CD4-positive, alpha-beta T cell treated with Interleukin-17A for 4 hours (primary cell): ENCODE data around the gene GRM5.
A peak's percentile ranks its signal among the peaks of the same experiment; 100 is the strongest.
"Not testable (repeated sequence)": the region's sequence is repeated elsewhere in the genome, so short reads cannot be mapped to it uniquely, and the experiment has no call there.

Experiments used
- DNase-seq: peaks from one replicate; pipeline ENCODE4 v3.0.0-alpha.2; 2020; ENCODE audit warnings: mixed read lengths

Gene GRM5

DNA sequence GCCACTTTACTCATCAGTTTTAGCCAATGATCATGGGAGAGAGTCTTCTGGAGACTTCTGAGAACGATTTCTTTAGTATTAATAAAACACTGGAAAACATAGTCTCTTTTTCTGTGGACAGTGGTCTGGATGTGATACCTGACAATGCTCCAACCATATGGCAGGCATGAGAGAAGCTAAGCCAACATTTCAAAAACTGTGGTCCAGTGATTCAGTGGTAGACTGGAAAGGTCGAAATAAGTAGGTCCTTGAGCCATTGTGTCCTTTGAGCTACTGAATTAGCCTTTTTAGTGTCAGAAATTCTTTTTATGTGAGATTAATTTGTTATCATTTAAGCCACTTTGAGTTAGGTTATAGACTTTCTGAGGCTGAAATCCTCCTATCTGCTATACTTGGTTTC lies 530.5 kb downstream of the GRM5 start:
- DNase-seq = no peak

- DNase-seq = not testable (repeated sequence)
Measured at GRCh38 chr11:88534706-88535105, 531.1 kb downstream of the GRM5 start.

- DNase-seq = no peak
Measured at GRCh38 chr11:88534185-88534584, 531.6 kb downstream of the GRM5 start.

- DNase-seq = no peak
Measured at GRCh38 chr11:88533001-88533400, 532.8 kb downstream of the GRM5 start.

- DNase-seq = no peak
Measured at GRCh38 chr11:88531831-88532230, 534.0 kb downstream of the GRM5 start.

- no peak for DNase-seq
Measured at GRCh38 chr11:88529426-88529825, 536.4 kb downstream of the GRM5 start.

GRCh38 chr11:88523386-88524071 lies 542.3 kb downstream of the GRM5 start:
- no peak for DNase-seq

DNA sequence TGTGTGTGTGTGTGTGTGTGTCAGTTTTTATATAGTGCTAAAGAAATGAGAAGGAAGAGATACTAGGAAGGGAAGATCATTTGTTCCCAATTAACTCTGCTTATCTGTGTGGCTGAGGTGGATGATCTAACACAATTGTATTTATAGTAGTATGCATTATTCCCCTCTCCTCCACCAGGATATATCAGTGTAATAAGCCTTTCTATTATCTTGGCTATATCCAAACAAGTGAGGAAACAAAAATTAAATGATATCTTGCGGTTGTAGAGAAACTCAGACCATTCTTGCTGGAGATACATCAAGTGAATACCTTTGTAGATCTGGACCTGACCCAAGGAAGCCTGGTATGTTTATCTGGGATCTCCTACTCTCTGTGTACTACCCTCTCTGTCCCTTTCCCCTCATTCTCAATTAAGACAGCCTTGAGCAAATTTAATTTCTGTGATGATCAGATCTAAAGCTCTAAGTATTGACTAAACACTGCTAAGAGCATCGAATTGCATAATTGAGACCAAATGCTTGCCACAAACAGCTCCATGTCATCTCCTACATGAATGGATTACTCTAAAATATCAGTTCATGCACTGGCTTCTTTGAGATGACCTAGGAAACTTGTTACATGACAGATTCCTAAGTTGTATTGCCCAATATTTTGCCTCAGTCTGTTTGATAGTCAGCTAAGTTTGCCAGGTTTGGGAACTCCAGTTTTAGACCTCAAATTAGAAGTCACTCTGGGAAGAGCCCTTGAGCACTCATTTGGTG lies 543.0 kb downstream of the GRM5 start:
- no peak for DNase-seq

DNA sequence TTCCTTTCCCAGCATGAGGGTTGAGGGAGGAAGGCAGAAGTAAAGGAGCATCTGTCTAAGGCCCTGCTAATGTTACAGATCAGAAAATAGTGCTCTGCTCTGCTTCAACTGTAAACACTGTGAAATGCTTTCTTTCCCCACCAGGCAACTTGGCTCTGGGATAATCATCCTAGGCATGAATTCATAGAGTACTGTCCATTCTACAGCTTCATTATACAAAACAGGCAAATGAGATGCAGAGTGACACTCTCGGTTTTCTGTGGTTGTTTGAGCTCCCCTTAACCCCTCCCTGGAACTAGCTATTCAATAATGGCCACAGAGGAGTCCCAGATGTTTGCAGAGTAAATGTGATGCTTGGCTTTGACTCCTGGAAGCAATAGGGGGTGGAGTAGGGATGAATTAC lies 544.0 kb downstream of the GRM5 start:
- DNase-seq = no peak

DNA sequence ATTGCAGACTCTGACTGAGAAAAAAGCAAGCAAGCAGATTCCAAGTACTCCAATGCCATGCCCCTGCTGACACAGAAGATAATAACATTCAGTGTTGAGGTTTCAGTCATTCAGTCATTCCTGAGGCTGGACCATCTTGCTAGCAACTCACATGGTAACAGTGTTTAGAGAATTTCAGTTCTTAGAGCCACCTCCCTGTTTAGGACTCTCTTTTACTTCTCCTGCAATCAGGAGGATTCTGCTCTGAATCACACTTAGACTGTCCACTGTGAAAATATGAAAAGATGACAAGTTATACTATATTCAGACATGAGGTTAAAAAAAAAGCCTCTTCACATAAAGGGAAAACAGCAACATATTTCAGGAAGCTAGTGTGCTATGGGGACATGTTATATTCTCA lies 544.4 kb downstream of the GRM5 start:
- no peak for DNase-seq

DNA sequence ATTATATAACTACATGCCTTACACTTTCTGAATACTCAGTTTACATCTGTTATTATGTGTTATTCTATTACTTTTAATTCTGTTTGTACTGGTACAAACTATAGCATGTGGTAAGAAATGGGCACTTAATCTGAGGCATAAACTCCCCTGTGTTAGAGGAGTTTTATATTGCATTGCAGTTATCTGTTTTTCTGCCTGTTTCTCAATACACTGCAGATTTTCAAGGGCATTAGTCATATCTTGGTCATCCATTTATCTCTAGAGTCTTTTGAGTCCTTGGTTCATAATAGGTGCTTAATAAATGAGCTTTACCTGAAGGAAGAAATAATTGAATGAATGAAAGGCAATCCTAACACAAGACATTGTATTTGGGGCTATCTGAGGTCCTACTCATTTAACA lies 545.4 kb downstream of the GRM5 start:
- no peak for DNase-seq

DNA sequence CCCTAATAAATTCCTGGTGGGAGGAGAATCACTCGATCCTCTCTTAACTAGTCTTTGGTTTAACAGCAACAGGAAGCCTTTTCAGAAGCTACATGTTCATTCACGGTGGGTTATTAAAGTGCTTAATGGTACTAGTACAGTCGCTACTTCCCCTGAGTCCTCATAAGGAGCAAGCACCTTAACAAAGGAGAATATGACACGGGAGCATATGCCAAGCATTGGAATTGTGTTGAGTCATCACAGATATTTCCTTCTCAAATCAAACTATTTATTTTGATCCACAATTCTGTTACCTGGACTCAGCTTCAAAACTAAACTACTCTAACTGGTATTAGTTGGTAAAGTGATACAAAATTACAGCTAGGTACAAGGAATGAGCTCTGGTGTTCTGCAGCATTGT lies 550.8 kb downstream of the GRM5 start:
- DNase-seq = no peak

GRCh38 chr11:88511006-88511405 lies 554.8 kb downstream of the GRM5 start:
- no peak for DNase-seq

GRCh38 chr11:88508759-88509581 lies 556.8 kb downstream of the GRM5 start:
- peak; percentile 5 for DNase-seq

GRCh38 chr11:88508418-88508758 lies 557.4 kb downstream of the GRM5 start:
- no peak for DNase-seq

DNA sequence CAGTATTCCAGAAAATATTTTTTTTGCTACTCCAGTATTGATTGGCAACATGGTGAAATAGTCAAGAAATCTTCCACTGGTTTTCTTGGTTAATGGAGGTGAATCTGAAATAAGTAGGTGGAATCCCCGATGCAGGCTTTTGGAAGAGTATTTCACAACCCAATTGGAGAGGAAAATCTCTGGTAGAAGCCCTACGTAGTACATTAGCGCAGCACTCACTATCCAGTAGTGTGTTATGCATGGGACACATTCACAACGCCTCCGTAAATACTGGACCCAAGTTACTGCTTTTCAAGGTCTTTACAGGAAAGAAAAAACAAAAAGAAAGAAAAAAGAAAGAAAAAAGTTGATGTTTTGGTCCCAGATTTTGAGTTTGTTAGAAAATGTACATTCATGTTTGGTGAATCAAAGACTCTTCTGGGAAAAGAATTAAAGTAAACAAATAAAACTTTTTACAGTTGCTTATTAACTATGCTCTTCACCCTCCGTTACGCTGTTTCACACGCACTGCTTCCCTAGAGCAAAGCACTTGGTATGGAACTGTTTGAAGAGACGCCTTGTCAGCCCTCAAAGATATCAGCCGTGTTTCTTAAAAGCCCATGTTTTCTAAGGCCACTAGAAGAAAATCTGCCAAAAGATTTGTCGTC lies 557.9 kb downstream of the GRM5 start:
- DNase-seq = no peak

GRCh38 chr11:88501541-88501940 lies 564.2 kb downstream of the GRM5 start:
- DNase-seq = no peak

DNA sequence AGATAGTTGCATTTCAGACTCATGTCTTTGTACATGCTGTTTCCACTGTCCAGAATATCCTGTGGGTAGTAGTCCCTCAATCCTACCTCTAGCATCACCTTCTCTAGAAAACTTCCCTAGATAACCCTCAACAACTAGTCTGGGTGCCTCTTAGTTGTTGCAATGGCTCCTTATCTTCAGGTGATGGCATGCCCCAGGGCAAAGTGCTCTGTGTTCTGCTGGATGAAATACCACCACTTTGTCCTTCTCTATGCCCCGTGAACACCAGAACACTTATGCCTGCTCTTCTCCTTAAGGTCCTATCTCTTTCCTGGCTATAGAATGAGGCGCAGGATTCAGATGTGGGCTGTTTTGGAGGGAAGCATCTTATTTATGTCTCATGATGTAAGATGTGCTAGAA lies 569.9 kb downstream of the GRM5 start:
- no peak for DNase-seq

- DNase-seq = no peak
Measured at GRCh38 chr11:88494848-88495247, 570.9 kb downstream of the GRM5 start.

DNA sequence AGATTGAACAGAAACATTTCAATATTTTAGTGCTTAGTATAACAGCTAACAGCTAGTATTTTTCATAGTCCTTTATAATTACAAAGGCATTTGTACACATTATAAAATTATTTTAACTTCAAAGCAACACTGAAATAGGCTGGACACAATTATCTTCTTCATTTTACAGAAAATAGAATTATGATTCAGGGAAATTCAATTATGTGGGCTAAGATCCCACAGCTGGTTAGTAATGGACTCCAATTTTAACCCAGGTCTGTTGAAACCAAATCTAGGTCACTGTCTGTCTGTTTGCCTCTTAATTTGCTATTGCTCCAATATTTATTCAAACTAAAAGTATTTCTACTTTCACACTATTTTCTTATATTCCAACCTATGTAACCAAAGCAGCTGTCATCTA lies 574.1 kb downstream of the GRM5 start:
- no peak for DNase-seq

GRCh38 chr11:88489030-88489429 lies 576.8 kb downstream of the GRM5 start:
- no peak for DNase-seq

DNA sequence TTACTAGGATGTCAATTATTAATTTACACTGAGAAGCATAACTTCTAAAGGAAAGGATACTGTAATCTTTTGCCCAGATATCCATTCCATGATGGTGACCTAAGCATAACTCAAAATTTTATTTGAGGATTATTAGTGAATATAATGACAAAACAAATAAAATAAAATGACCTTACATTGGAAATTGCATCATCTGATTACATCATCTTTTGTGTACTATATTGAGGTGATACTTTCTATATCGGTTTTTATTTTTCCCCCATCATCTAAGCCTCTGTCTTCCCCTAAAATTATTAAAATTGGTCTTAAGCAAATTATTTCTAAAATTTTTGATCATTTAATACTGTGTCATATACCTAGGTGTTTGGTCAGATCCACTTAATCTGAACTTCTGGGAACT lies 578.1 kb downstream of the GRM5 start:
- no peak for DNase-seq

GRCh38 chr11:88484873-88485621 lies 580.7 kb downstream of the GRM5 start:
- DNase-seq = peak; percentile 27
